ENCODE results near the gene CWC22.

- TF ChIP-seq CTCF (IDR thresholded peaks at IDR 0.05; ENCODE audit: insufficient read depth, low read length, poor library complexity, severe bottlenecking) (no peak), EZH2phosphoT487 (conservative IDR thresholded peaks at IDR 0.05; ENCODE audit: low read length) (no peak)
Measured at GRCh38 chr2:180046202-180046601, 39.1 kb upstream of the CWC22 start.
